Measurements from ENCODE around the gene IGF2.

The IGF2 gene

GRCh38 chr11:2132246-2132645, 6.9 kb downstream of the IGF2 start:
- Histone ChIP-seq H2AFZ (no peak overlapping the region), H3K9me3 (ENCODE audit: control insufficient read depth, low read length) (no peaks in the 10 kb centered on the region), H3K9ac (no peak overlapping the region), H3K4me3 (ENCODE audit: low read depth, low read length) (no peak overlapping the region), H3K79me2 (no peaks in the 10 kb centered on the region), H3K4me1 (no peaks in the 10 kb centered on the region), H3K27me3 (ENCODE audit: control insufficient read depth, insufficient read depth, low read length) (no peaks in the 10 kb centered on the region), H3K4me2 (ENCODE audit: low read length) (no peak overlapping the region), H3K36me3 (ENCODE audit: control insufficient read depth, insufficient read depth, low read length) (no peaks in the 10 kb centered on the region), H3K27ac (no peak overlapping the region)
- TF ChIP-seq CTCF (IDR thresholded peaks at IDR 0.05) = no peak

GRCh38 chr11:2131371-2132236, 7.6 kb downstream of the IGF2 start:
- H3K4me1 ChIP-seq = no peaks in the 10 kb centered on the region
- H3K4me2 ChIP-seq (ENCODE audit: low read length) = no peak overlapping the region
- no peak overlapping the region for H2AFZ ChIP-seq
- no peak overlapping the region for H3K27ac ChIP-seq
- H3K36me3 ChIP-seq (ENCODE audit: control insufficient read depth, insufficient read depth, low read length) = no peaks in the 10 kb centered on the region
- no peak for TF ChIP-seq CTCF (IDR thresholded peaks at IDR 0.05)
- H3K9me3 ChIP-seq (ENCODE audit: control insufficient read depth, low read length) = no peaks in the 10 kb centered on the region
- H3K9ac ChIP-seq = no peak overlapping the region
- H3K79me2 ChIP-seq = no peaks in the 10 kb centered on the region
- H3K4me3 ChIP-seq (ENCODE audit: low read depth, low read length) = no peak overlapping the region
- H3K27me3 ChIP-seq (ENCODE audit: control insufficient read depth, insufficient read depth, low read length) = no peaks in the 10 kb centered on the region

GRCh38 chr11:2130881-2131352, 8.3 kb downstream of the IGF2 start:
- no peaks in the 10 kb centered on the region for H3K36me3 ChIP-seq (ENCODE audit: control insufficient read depth, insufficient read depth, low read length)
- no peak for TF ChIP-seq CTCF (IDR thresholded peaks at IDR 0.05)
- no peak overlapping the region for H3K9ac ChIP-seq
- H3K4me2 ChIP-seq (ENCODE audit: low read length) = no peak overlapping the region
- H3K27me3 ChIP-seq (ENCODE audit: control insufficient read depth, insufficient read depth, low read length) = no peaks in the 10 kb centered on the region
- H3K9me3 ChIP-seq (ENCODE audit: control insufficient read depth, low read length) = no peaks in the 10 kb centered on the region
- no peak overlapping the region for H3K27ac ChIP-seq
- H2AFZ ChIP-seq = no peak overlapping the region
- H3K79me2 ChIP-seq = no peaks in the 10 kb centered on the region
- no peaks in the 10 kb centered on the region for H3K4me1 ChIP-seq
- no peak overlapping the region for H3K4me3 ChIP-seq (ENCODE audit: low read depth, low read length)

GRCh38 chr11:2129699-2130366, 9.4 kb downstream of the IGF2 start:
- no peaks in the 10 kb centered on the region for H3K4me1 ChIP-seq
- no peak overlapping the region for H3K4me2 ChIP-seq (ENCODE audit: low read length)
- H3K27me3 ChIP-seq (ENCODE audit: control insufficient read depth, insufficient read depth, low read length) = no peaks in the 10 kb centered on the region
- H3K36me3 ChIP-seq (ENCODE audit: control insufficient read depth, insufficient read depth, low read length) = no peaks in the 10 kb centered on the region
- no peak overlapping the region for H2AFZ ChIP-seq
- no peak overlapping the region for H3K27ac ChIP-seq
- H3K9ac ChIP-seq = no peak overlapping the region
- H3K9me3 ChIP-seq (ENCODE audit: control insufficient read depth, low read length) = no peaks in the 10 kb centered on the region
- TF ChIP-seq CTCF (IDR thresholded peaks at IDR 0.05) = no peak
- no peaks in the 10 kb centered on the region for H3K79me2 ChIP-seq
- H3K4me3 ChIP-seq (ENCODE audit: low read depth, low read length) = no peak overlapping the region

Data from parathyroid adenoma (tissue), 2 donors.